NAMALWA (cell line): ENCODE results near the gene RSRC1.
"Not testable (repeated sequence)": the region's sequence is repeated elsewhere in the genome, so short reads cannot be mapped to it uniquely, and the experiment has no call there.

Experiments
- DNase-seq: peaks from one replicate; pipeline ENCODE4 v3.0.0-alpha.2; 2015; ENCODE audit warnings: low spot score

Gene RSRC1

DNA sequence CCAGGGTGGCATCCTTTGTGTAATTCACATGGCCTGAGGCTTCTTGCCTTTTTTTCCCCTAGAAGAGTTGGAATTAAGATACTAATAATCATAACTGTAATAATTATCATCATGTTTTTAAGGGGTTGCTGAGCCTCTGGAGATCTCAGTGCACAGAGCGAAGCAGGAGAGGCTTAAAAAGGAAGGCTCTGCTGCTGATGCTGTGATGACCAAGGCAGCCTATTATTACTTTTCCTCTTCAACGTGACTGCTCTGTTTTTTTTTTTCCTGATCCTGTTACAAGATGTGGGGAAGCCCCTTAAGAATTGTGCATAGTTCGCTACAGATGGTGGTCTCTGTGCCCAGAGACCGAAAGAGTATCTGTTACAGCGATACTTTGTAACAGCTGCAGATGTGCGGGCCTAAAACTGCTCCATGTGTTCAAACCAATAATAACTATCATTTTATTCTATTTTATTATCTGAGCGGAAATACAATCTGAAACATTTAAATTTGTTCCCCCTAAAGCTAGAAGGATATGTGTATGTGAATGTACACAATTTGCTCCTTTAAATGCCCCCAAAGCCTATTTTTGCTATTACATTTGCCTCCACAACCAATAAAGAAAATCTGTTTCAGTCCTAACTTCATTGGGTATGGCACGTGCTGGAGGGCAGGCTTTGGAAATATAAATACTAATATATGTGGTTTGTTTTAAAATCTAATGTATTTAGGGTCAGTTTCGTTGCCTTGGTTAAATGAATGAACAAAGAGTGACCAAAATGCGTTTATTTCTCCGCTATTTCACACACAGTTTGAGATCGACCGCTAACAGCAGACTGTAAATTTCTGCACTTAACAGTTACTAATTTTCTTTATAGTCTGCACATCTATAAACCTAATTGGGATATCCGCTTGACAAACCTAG lies 8.3 kb upstream of the RSRC1 start:
- DNase-seq, result no peak

DNA sequence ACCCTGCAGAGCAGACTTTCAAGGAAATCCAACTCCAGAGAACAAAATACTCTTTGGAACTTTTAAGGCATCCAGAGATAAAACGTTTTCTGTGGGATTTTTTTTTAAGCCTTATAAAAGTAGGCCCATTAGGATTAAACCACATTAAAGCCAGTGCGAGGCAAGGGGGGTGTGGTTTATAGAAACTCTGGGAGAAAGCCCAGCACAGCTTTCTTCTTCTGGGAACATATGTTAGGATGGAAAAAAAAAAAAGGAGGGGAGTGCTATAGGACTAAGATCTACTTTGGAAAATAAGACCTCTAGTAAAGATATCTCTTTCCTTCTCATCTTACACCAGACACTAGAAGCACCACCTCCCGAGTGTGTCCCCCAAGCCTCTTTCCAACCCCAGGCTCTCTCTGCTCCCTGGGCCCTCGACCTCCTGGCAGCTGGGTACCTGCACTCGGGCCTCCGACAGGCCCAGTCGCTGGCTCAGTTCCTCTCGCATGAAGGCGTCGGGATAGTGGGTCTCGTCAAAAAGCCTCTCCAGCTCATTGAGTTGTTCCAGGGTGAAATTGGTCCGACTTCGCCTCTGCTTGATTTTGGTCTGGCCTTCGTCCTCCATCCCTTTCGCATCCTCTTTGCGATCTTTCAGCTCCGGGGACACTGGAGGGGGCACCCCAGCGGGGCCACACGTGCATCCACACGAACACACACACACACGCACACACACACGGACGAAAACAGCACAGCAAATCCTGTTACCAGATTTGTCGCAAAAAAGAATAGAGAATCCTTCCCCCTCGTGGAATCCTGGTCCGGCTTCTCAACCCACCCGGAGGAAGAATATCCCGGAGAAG lies 7.4 kb upstream of the RSRC1 start:
- DNase-seq, result no peak

GRCh38 chr3:158103081-158103886 lies 6.6 kb upstream of the RSRC1 start:
- DNase-seq, result no peak

DNA sequence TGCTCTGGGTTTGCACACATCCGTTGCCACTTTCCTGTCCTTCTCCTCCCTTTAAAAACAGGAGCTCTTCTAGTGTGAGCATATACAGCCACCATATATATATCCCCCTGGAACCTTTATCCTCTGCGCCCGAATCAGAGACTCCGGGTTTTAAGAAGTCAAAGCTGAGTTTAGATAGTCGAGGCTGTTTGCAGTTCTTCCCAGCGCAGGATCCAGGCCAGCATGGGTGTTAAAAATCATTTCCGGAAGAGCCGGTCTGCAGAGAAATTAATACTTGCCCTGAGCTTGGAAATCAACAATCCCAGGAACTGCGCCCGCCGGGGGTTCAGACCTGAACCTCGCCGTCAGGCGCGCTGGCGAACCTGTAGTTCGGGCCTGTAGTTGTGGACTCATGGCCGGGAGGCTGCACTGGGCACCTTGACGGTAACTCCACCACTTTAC lies 6.0 kb upstream of the RSRC1 start:
- DNase-seq, result no peak

GRCh38 chr3:158104431-158104921 lies 5.4 kb upstream of the RSRC1 start:
- DNase-seq, result no peak

DNA sequence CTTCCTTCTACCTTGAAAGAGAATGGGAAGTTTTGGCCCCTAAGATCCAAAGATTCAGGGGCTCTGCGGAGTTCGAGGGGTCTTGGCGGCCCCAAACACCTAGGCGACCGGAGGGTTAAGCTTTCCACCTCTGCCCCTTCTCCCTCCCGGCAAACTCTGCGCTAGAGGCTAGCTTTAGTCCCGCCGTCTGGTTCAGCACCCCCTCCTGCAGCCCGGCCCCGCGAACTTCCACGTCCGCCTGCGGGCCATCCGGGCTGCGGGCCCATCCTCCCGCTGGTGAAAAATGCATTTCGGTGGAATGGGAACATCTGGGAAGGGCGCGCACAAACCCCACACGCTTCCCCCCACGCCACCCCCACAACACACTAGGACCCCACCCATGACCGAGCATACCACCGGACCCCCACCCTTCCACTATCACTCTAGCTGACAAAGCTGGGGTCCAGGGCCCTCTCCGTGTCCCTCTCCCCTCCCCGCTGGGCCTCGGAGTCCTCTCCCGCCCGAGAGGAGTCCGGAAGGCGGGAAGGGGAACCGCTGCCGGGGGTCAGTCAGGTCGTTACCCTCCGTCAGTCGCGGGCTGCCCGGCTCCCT lies 4.7 kb upstream of the RSRC1 start:
- no peak for DNase-seq

DNA sequence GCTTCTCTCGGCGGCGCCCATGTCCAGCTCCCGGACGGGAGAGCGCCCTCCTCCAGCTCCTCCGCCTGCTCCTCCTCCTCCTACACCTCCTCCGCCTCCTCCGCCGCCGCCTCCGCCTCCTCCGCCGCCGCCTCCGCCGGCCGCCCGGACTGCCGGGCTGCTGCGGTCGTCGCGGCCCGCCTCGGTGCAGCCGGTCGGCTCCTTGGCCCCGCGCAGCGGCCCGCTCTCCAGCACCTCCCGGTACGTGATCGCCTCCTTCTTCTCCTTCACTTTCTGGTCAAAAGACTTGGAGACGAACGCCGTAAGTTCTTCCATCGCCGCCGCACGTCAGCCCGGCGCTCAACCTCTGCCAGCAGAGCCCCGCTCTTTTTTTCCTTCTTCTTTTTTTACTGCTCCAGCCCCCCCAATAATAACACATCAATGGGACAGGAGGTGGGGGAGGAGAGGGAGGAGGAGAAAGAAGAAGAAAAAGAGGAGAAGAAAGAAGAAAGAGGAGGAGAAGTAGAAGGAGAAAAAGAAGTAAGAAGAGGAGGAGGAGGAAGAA lies 4.1 kb upstream of the RSRC1 start:
- DNase-seq, result no peak

DNA sequence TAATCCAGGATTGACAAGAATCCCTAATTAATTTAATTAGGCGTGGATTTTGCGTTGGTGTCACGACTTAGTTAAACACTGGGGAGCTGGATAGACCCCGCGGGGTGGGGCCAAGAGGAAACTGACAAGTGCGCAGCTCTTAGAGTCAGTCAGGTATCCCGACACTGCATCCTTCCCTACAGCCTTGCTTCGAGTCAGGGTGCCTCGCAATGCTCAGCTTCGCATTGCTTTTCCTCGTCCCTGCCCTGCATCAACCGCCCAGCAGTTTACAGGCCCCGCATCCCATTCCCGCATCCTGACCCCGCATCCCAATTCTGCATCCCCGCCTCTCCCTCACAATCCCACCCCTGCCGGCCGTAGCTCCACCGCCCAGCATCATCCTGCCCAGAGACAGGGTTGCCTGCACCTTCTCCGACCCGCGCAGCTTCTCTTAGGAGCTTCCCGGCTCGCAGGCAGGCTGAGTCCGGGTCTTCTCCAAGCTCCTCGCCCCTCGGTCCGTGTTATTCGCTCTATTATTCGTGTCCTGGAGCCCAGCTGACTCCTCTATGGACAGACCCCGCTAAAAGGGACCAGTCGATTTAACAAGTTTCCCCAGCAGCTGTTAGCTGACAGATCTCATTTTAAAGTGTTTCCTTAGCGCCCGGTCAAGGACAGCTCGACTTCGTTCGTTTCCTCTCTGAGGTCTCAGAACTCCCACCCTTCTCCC lies 3.0 kb upstream of the RSRC1 start:
- DNase-seq, result no peak

DNA sequence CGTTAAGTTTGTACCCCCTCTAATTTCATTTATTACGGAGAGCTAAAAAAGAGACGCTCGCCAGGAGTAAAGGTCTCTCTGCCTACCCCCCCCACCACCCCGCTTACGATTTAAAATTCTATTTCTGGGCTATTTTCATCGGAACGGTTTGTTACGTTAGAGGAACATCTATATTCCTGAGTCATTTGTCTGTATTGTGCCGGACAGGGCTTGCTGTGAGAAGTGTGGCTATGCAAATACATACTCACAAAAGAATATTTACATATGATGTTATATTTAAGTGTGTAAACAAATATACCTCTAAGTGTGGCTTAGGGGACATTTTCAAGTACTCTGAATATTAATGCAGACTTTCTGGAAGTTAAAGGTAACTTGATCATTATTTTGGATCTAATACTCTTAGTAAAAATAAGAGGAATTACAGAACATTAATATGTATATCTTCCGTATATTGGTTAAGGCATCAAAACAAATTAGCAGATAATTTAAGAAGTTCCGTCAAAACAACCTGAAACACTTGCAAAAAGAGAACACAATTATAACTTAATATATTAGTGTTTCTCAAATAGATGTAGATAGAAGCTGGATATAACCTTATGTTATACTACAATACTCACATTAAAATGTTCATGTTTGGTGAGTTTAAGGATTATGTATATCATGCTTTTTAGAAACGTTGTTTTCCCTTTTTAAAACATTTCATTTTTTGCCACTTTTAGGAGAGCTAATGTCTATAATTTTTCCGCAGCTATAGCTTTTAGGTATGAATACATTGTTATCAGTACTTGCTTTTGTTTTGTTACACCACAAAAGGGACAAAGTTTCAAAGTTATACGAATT lies 2.1 kb upstream of the RSRC1 start:
- peak; percentile 32 for DNase-seq

- DNase-seq, result peak; percentile 27
Observed at GRCh38 chr3:158108445-158108985, 1.4 kb upstream of the RSRC1 start.

GRCh38 chr3:158109295-158109803 lies 540 bp upstream of the RSRC1 start:
- DNase-seq, result no peak

- DNase-seq, result no peak
Observed at GRCh38 chr3:158110658-158111018, 749 bp downstream of the RSRC1 start.

- DNase-seq, result no peak
Observed at GRCh38 chr3:158111861-158112260, 2.0 kb downstream of the RSRC1 start.

- DNase-seq, result not testable (repeated sequence)
Observed at GRCh38 chr3:158113595-158113994, 3.7 kb downstream of the RSRC1 start.

GRCh38 chr3:158120330-158120729 lies 10.4 kb downstream of the RSRC1 start:
- DNase-seq, result no peak

DNA sequence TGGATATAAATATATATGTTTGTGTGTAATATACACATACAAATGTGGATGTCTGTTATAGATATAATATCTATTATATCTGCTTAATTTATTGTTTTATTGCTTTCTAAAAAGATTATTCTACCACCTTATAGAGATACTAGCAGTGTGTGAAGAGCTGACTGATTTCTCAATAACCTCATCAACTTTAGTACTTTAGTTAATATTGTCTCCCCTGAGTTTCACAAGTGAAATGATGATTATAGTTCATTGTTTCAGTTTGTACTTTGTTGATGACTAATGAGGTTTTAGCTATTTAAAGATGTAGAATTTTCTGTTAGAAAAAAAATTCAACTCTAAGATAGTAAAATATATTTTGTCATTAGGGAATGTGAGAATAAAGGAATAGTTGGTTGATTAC lies 11.4 kb downstream of the RSRC1 start:
- DNase-seq, result no peak

DNA sequence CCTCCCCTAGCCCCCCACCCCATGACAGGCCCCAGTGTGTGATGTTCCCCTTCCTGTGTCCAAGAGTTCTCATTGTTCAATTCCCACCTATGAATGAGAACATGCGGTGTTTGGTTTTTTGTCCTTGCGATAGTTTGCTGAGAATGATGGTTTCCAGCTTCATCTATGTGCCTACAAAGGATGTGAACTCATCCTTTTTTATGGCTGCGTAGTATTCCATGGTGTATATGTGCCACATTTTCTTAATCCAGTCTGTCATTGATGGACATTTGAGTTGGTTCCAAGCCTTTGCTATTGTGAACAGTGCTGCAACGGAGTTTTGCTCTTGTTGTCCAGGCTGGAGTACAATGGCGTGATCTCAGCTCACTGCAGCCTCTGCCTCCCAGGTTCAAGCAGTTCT lies 12.8 kb downstream of the RSRC1 start:
- DNase-seq, result not testable (repeated sequence)

- no peak for DNase-seq
Observed at GRCh38 chr3:158127250-158128219, 17.6 kb downstream of the RSRC1 start.
